IMR-90 (cell line): ENCODE data around the gene APBB1IP. TPM values are rescaled to one million over a fixed set of nuclear protein-coding genes. Genes with fewer than 3 reads are reported as not detected.

Experiments
- ATAC-seq: fragments of 200-7000 bp; cut with Tn5 transposase; 2 replicates; pipeline ENCODE4 v1.9.1; 2020; ENCODE audit warnings: low read depth, mild to moderate bottlenecking, moderate library complexity
- BruUV-seq: library from RNA; stranded (reverse); fragments of 400-500 nt; replicated peaks from 2 replicates; lab custom pipeline; 2021; lab: Mats Ljungman, UMichigan
- CTCF ChIA-PET: fragments of 300-600 bp; formaldehyde crosslinking; extraction: SDS; loops from one replicate; lab custom pipeline; 2021; ENCODE audit warnings: antibody characterized with exemption; lab: Yijun Ruan, JAX
- POLR2A ChIA-PET: fragments of 300-600 bp; sonication (Branson Sonifier 250); formaldehyde crosslinking; loops from one replicate; lab custom pipeline; 2022; ENCODE audit warnings: antibody characterized with exemption; ENCODE audit not compliant: unreplicated experiment; lab: Charles Lee
- DNase-seq: peaks from one replicate; pipeline ENCODE4 v3.0.0; 2013
- H2AFZ ChIP-seq: replicated peaks from 2 replicates; pipeline ENCODE3; 2013; ENCODE audit warnings: low read length, mild to moderate bottlenecking; ENCODE audit not compliant: poor library complexity
- H2AK5ac ChIP-seq: 2 replicates; pipeline ENCODE4 v1.6.1; 2013; ENCODE audit warnings: low read depth, low read length, inconsistent platforms
- H2AK9ac ChIP-seq: replicated peaks from 2 replicates; pipeline ENCODE3; 2013; ENCODE audit warnings: mild to moderate bottlenecking, low read depth, low read length, moderate library complexity; ENCODE audit not compliant: poor library complexity
- H2BK120ac ChIP-seq: 2 replicates; pipeline ENCODE4 v1.6.1; 2013; ENCODE audit warnings: low read depth, low read length, inconsistent platforms
- H2BK15ac ChIP-seq: 3 replicates; pipeline ENCODE4 v1.6.1; 2013; ENCODE audit warnings: low read depth, low read length, inconsistent platforms
- H2BK20ac ChIP-seq: 2 replicates; pipeline ENCODE4 v1.6.1; 2013; ENCODE audit warnings: low read depth, mild to moderate bottlenecking, inconsistent platforms, low read length, moderate library complexity
- H2BK5ac ChIP-seq: 2 replicates; pipeline ENCODE4 v1.6.1; 2013; ENCODE audit warnings: mild to moderate bottlenecking, low read depth, low read length, inconsistent platforms; ENCODE audit not compliant: poor library complexity, severe bottlenecking
- H3K14ac ChIP-seq: replicated peaks from 2 replicates; pipeline ENCODE4 v1.6.1; 2013; ENCODE audit warnings: low read depth, low read length, inconsistent platforms
- H3K18ac ChIP-seq: 2 replicates; pipeline ENCODE4 v1.6.1; 2013; ENCODE audit warnings: low read depth, low read length, control low read depth
- H3K23ac ChIP-seq: 2 replicates; pipeline ENCODE4 v1.6.1; 2013; ENCODE audit warnings: low read depth, low read length, inconsistent platforms
- H3K27ac ChIP-seq: 2 replicates; pipeline ENCODE4 v1.5.1; 2013; ENCODE audit warnings: mild to moderate bottlenecking, control low read depth, low read length; ENCODE audit not compliant: insufficient read depth
- H3K27me3 ChIP-seq: 2 replicates; pipeline ENCODE4 v1.6.1; 2013; ENCODE audit warnings: low read length; ENCODE audit not compliant: control insufficient read depth, insufficient read depth
- H3K36me3 ChIP-seq: 2 replicates; pipeline ENCODE4 v1.6.1; 2013; ENCODE audit warnings: low read length, mixed read lengths; ENCODE audit not compliant: control insufficient read depth, insufficient read depth
- H3K4ac ChIP-seq: 2 replicates; pipeline ENCODE4 v1.6.1; 2013; ENCODE audit warnings: low read depth, low read length, inconsistent platforms
- H3K4me1 ChIP-seq: 2 replicates; pipeline ENCODE4 v1.6.1; 2013; ENCODE audit warnings: low read length, mixed read lengths; ENCODE audit not compliant: control insufficient read depth, insufficient read depth
- H3K4me2 ChIP-seq: 2 replicates; pipeline ENCODE4 v1.6.1; 2013; ENCODE audit warnings: low read depth, mild to moderate bottlenecking, control low read depth, low read length, moderate library complexity
- H3K4me3 ChIP-seq: 2 replicates; pipeline ENCODE4 v1.5.1; 2013; ENCODE audit warnings: low read depth, mild to moderate bottlenecking, control low read depth, low read length, moderate library complexity; ENCODE audit not compliant: insufficient read depth
- H3K56ac ChIP-seq: 2 replicates; pipeline ENCODE4 v1.6.1; 2013; ENCODE audit warnings: low read length, inconsistent platforms; ENCODE audit not compliant: insufficient read depth; ENCODE audit errors: extremely low read depth
- H3K79me1 ChIP-seq, 2 experiments: 2 replicates each; pipeline ENCODE4 v1.6.1; 2013; ENCODE audit warnings: low read length in 2 of 2, inconsistent platforms in 1 of 2, low read depth in 1 of 2
- H3K9ac ChIP-seq: 2 replicates; pipeline ENCODE4 v1.6.1; 2013; ENCODE audit warnings: low read depth, low read length, control low read depth
- H3K9me1 ChIP-seq: 2 replicates; pipeline ENCODE4 v1.6.1; 2013; ENCODE audit warnings: low read length, inconsistent platforms; ENCODE audit not compliant: insufficient read depth
- H3K9me3 ChIP-seq: 2 replicates; pipeline ENCODE4 v1.6.1; 2013; ENCODE audit warnings: low read length; ENCODE audit not compliant: control insufficient read depth, insufficient read depth
- H4K20me1 ChIP-seq: 2 replicates; pipeline ENCODE4 v1.6.1; 2013; ENCODE audit warnings: low read length, inconsistent platforms; ENCODE audit not compliant: insufficient read depth
- H4K5ac ChIP-seq: 2 replicates; pipeline ENCODE4 v1.6.1; 2013; ENCODE audit warnings: mild to moderate bottlenecking, low read depth, low read length, control low read depth
- H4K8ac ChIP-seq, 2 experiments: 2 replicates each; pipeline ENCODE4 v1.6.1; 2013; ENCODE audit warnings: low read depth in 2 of 2, low read length in 2 of 2, control low read depth in 1 of 2, inconsistent platforms in 1 of 2
- H4K91ac ChIP-seq: 2 replicates; pipeline ENCODE4 v1.6.1; 2013; ENCODE audit warnings: low read depth, low read length, inconsistent platforms; ENCODE audit not compliant: insufficient read depth
- BHLHE40 ChIP-seq: fragments of 150-350 bp; IDR thresholded peaks from 2 replicates; pipeline ENCODE4 v1.6.1; 2016; ENCODE audit warnings: mild to moderate bottlenecking, low read depth, low read length
- CEBPB ChIP-seq: IDR thresholded peaks from 2 replicates; pipeline ENCODE4 v1.6.1; 2012; ENCODE audit warnings: low read depth, low read length, improper control_type of control experiment
- CHD1 ChIP-seq: IDR thresholded peaks from 2 replicates; pipeline ENCODE4 v1.6.1; 2012; ENCODE audit warnings: low read depth, low read length, improper control_type of control experiment
- CTCF ChIP-seq: conservative IDR thresholded peaks from 2 replicates; pipeline ENCODE4 v1.5.1; 2012; ENCODE audit warnings: mild to moderate bottlenecking, low read depth, low read length, improper control_type of control experiment
- ELK1 ChIP-seq: fragments of 150-350 bp; IDR thresholded peaks from 2 replicates; pipeline ENCODE4 v1.6.1; 2016; ENCODE audit warnings: low read depth, mild to moderate bottlenecking, low read length, moderate library complexity, borderline replicate concordance
- FOS ChIP-seq: fragments of 150-350 bp; IDR thresholded peaks from 2 replicates; pipeline ENCODE4 v1.6.1; 2016; ENCODE audit warnings: low read depth, low read length
- MAFK ChIP-seq: IDR thresholded peaks from 2 replicates; pipeline ENCODE4 v1.6.1; 2012; ENCODE audit warnings: low read depth, low read length, improper control_type of control experiment
- MAZ ChIP-seq: IDR thresholded peaks from 2 replicates; pipeline ENCODE4 v1.6.1; 2012; ENCODE audit warnings: low read depth, mild to moderate bottlenecking, low read length, improper control_type of control experiment, moderate library complexity, borderline replicate concordance
- MXI1 ChIP-seq: IDR thresholded peaks from 2 replicates; pipeline ENCODE4 v1.6.1; 2012; ENCODE audit warnings: low read depth, mild to moderate bottlenecking, low read length, moderate library complexity, borderline replicate concordance
- NFE2L2 ChIP-seq: fragments of 150-350 bp; IDR thresholded peaks from 2 replicates; pipeline ENCODE4 v1.6.1; 2016; ENCODE audit warnings: low read depth, mild to moderate bottlenecking, low read length
- POLR2A ChIP-seq: IDR thresholded peaks from 2 replicates; pipeline ENCODE4 v1.6.1; 2012; ENCODE audit warnings: mild to moderate bottlenecking, low read depth, low read length
- RAD21 ChIP-seq: IDR thresholded peaks from 2 replicates; pipeline ENCODE4 v1.6.1; 2012; ENCODE audit warnings: low read length, improper control_type of control experiment
- RCOR1 ChIP-seq: IDR thresholded peaks from 2 replicates; pipeline ENCODE4 v1.6.1; 2012; ENCODE audit warnings: mild to moderate bottlenecking, low read length, improper control_type of control experiment; ENCODE audit not compliant: insufficient replicate concordance
- RFX5 ChIP-seq: IDR thresholded peaks from 2 replicates; pipeline ENCODE4 v1.8.0; 2012; ENCODE audit warnings: low read depth, mild to moderate bottlenecking, low read length, moderate library complexity
- SMC3 ChIP-seq: fragments of 150-350 bp; IDR thresholded peaks from 2 replicates; pipeline ENCODE4 v1.6.1; 2016; ENCODE audit warnings: low read depth, mild to moderate bottlenecking, antibody characterized with exemption, low read length, moderate library complexity
- USF2 ChIP-seq: fragments of 150-350 bp; IDR thresholded peaks from 2 replicates; pipeline ENCODE4 v1.6.1; 2017; ENCODE audit warnings: mild to moderate bottlenecking, antibody characterized with exemption, low read length, low read depth
- WGBS, 2 experiments: methylation state at CpG; one replicate each; pipeline versions ENCODE4 v1.1.5 to v1.1.7; 2013; ENCODE audit warnings: missing lambda C conversion rate in 2 of 2; ENCODE audit not compliant: insufficient read length in 1 of 2; ENCODE audit errors: extremely low coverage in 2 of 2; 5-methylcytosine and 5-hydroxymethylcytosine counted together
- dilution Hi-C: fragments of 300-500 bp; cut with HindIII; formaldehyde crosslinking; loops from one replicate; pipeline ENCODE4 v1.14.3; 2018; ENCODE audit warnings: low sequenced_read_pairs; ENCODE audit not compliant: unreplicated experiment
- in situ Hi-C: fragments of 300-500 bp; cut with MboI; formaldehyde crosslinking; loops from 3 replicates; pipeline ENCODE4 v1.14.3; 2019; ENCODE audit warnings: low sequenced_read_pairs, inconsistent platforms, mixed read lengths
- intact Hi-C: fragments of 100-400 bp; cut with micrococcal nuclease; formaldehyde crosslinking; loops from 2 replicates; pipeline ENCODE4 v1.10.0; 2022
- polyA plus RNA-seq, 3 experiments: library from polyadenylated mRNA; depleted of rRNA; stranded (reverse); fragments of >200 nt; gene quantifications; 2 replicates each; pipeline ENCODE4 v1.2.3, GENCODE V29; 2012; ENCODE audit warnings: low replicate concordance in 1 of 3
- total RNA-seq: library from RNA; depleted of rRNA; stranded (reverse); fragments of >200 nt; gene quantifications from 2 replicates; pipeline ENCODE4 v1.2.3, GENCODE V29; 2012

Gene APBB1IP
- total and polyA plus RNA-seq, 2 of the 4 experiments (the other 2 are of a cell fraction), result not detected

GRCh38 chr10:26509307-26509706 is 71.2 kb downstream of the APBB1IP start:
- no peak overlapping the region for H3K4ac ChIP-seq
- ATAC-seq, result no peak
- H3K23ac ChIP-seq, result no peak overlapping the region
- H2AFZ ChIP-seq, result no peak overlapping the region
- TF ChIP-seq FOS, result no peak
- TF ChIP-seq USF2, result no peak
- TF ChIP-seq MAZ, result no peak
- no peak for TF ChIP-seq MXI1
- TF ChIP-seq CTCF, result no peak
- no peak for TF ChIP-seq SMC3
- no peak for TF ChIP-seq BHLHE40
- no peak for TF ChIP-seq RAD21
- TF ChIP-seq RCOR1, result no peak
- TF ChIP-seq RFX5, result no peak
- no peak for TF ChIP-seq CHD1
- TF ChIP-seq NFE2L2, result no peak
- TF ChIP-seq POLR2A, result no peak
- no peak for TF ChIP-seq MAFK
- no peak for TF ChIP-seq ELK1
- TF ChIP-seq CEBPB, result no peak
- no peak overlapping the region for H3K18ac ChIP-seq
- dilution Hi-C loops (no loop called here), intact Hi-C loops (no loop called here), in situ Hi-C loops (no loop called here)
- no TSS peak for BruUV-seq
- no peak overlapping the region for H2BK5ac ChIP-seq
- no peak overlapping the region for H4K8ac ChIP-seq
- H4K91ac ChIP-seq, result no peak overlapping the region
- H3K27me3 ChIP-seq, result no peaks in the 10 kb centered on the region
- CTCF ChIA-PET, result interaction anchor here (0.7 kb wide), 1 partner anchor 639 kb away, joined by 3 read pairs; no protein-coding TSS in a partner anchor
- H2BK120ac ChIP-seq, result no peak overlapping the region
- H3K9me3 ChIP-seq, result peaks cover 12% of the 10 kb centered on the region
- H3K4me3 ChIP-seq, result no peak overlapping the region
- no peak overlapping the region for H2AK9ac ChIP-seq
- no peak overlapping the region for H2BK20ac ChIP-seq
- H3K9ac ChIP-seq, result no peak overlapping the region
- no peak overlapping the region for H3K14ac ChIP-seq
- no peaks in the 10 kb centered on the region for H3K9me1 ChIP-seq
- H3K4me2 ChIP-seq, result no peak overlapping the region
- H3K56ac ChIP-seq, result no peak overlapping the region
- POLR2A ChIA-PET, result no interaction called here
- H3K79me1 ChIP-seq, result no peaks in the 10 kb centered on the region
- no CpG with 5 or more reads among the region's 1 CpG for WGBS, 2 experiments
- no peak overlapping the region for H3K27ac ChIP-seq
- H2AK5ac ChIP-seq, result no peak overlapping the region
- DNase-seq, result no peak
- H4K20me1 ChIP-seq, result no peaks in the 10 kb centered on the region
- no peaks in the 10 kb centered on the region for H3K4me1 ChIP-seq
- H2BK15ac ChIP-seq, result no peak overlapping the region
- no peaks in the 10 kb centered on the region for H3K36me3 ChIP-seq
- no peak overlapping the region for H4K5ac ChIP-seq
